Stimulated activated CD8-positive, alpha-beta memory T cell treated with anti-CD3 and anti-CD28 coated beads, Interleukin-2, amount 100 ng/mL, for 1 hour (primary cell): Measurements from ENCODE around the gene BMP8B.

Experiments used
- DNase-seq, 2 donors: peaks; one replicate each; pipeline ENCODE4 v3.0.0-alpha.2; 2020; ENCODE audit warnings: low read depth in 2 of 2

The BMP8B gene

DNA sequence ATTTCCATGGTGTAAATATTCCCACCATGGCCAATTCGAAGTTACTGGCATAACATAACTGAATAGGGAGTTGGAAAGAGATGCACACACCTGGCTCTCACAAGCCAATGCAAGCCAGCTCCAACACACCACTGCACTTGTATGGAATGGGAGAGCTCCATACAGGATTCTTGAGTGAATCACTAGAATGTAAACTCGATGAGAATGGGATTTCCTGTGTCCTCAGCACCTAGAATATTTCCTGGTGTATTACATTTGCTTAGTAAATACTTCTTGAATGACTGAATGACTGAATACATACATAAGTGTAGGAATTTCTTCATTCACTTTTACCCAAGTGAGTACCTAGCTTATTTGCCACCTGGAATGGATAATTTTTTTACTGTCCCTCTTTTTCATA is 66.2 kb downstream of the BMP8B start:
- no peak for DNase-seq

DNA sequence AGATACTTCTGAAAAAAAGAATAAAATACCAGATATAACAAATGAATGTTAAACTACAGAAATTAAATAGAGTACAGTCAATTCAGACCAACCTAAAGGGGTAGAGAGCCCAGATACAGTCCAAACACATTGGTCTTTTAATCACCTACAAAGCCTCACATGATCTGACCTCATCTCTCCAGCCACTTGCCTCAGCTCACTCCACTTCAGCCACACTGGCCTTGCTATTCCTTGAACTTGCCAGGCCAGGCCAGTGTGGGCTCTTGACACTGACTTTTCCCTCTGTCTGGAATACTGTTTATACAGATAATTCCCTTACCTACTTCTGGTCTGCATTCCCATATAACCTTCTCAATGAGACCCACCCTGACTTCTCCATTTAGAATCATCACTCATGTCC is 67.0 kb downstream of the BMP8B start:
- DNase-seq, result no peak

DNA sequence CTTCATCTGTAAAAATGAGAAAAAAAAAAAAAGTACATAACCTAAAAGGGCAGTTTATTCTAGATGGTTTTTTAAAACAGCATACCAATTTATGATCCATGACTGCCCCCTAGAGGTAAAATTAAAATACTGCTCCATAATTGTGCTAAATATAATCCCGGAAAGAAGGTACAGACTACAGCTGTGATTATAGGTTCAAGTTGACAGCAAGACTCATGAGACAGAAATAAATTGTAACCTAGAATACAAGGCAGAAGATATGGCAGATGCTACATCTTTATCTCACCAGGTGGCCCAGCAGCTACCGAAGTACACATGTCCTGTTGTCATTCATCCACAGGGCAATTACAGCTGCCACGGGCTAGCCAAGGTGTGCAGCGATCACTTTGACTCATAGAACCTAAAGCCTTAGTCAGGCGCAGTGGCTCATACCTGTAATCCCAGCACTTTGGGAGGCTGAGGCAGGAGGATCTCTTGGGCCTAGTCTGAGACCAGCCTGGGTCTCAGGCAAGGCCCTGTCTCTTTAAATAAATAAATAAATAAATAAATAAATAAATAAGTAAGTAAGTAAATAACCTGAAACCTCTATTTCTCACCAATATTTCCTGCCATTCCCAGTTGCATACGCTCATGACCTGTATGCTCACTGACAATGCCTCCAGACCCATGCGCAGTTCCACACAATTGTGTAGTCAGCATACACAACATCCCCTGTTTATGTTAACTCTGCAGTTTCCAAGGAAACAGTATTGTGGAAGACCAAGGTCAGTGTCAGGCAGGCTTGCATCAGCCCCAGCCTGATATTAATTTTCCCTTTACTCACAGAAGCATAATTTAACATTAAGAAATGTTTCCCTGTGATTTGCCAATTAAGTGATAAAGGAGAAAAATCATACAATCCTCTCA is 68.3 kb downstream of the BMP8B start:
- DNase-seq, result no peak

DNA sequence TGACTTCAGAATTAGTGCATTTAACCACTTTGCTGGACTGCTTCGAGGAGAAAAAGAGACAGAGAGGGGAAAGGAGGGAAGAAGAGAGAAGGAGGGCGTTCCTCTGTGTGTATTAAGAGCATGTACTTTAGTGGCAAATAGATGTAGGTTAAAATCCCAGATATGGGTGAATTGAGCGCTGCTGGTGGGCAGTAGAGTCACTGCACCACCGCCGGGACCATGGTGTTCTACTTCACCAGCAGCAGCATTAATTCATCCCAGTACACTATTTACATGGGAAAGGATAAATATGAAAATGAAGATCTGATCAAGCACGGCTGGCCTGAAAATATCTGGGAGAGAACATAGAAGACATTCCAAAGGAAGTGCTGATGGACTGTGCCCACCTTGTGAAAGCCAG is 70.9 kb downstream of the BMP8B start:
- no peak for DNase-seq

DNA sequence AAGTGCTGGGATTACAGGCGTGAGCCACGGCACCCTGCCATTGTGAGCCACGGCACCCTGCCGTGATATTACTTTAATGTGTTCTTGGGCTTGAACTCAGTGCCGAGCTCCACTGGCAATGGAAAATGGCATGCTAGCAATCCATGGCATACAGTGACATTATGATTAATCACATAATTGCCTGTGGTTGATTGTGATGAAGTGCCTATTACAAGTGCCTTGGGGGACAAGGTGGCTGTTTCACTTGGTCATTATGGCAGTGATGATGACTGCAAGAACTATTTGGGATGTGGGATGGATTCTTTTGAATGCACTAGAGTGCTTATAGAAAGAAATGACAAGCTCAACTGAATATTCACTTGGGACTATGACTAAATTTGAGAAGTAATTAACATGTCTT is 75.1 kb downstream of the BMP8B start:
- DNase-seq, result no peak

DNA sequence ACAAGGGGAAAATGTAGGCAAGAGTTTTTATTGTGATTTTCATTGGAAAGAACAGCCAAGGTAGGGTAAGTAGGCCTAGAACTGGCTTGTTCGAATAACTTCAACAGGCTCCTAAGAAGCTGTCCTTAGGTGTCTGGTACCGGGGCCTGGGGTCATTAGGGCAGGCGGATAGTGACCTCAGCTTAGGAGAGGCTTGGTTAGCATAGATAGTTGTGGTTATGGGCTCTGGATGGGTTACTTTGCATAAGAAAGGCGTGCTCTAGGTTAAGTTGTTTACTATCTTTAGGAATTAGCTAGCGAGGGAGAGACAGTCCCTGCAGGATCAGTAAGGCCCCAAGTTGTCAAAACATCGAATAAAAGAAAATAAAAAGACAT is 76.7 kb downstream of the BMP8B start:
- no peak for DNase-seq

DNA sequence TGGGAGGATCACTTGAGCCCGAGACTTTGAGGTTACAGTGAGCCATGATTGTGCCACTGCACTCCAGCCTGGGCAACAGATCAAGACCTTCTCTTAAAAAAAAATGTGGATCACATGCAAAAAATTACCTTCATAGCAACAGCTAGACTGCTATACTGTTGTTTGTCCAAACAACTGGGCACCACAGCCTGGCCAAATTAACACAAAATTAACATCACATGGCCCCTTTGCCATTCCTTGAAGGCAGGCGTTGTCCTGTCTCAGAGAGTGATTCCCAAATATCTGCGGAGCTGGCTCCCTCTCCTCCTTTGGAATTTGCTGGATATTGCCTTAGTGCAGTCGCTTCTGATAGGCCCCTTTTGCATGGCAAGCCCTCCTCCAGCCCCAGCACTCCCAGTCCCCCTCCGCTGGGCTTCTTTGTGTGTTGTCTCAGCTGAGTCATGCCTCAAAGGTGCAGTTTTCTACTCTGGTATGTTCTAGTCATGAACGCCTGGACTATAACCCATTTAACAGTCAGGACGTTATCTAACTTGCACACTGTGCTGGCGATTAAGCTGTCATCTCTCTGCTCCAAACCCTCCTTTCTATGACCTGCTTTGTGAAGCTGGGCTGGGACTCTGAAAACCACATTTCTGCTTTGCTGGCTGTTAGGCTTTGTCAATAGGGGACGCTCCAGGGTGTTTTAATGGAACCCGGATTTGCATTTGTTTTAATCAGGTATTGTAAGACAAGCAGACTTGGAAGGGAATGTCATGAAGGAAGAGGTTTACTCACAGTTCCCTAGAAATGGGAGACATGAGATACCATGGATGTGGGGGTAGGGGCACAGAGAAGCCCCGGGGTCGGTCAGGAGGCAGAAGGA is 77.3 kb downstream of the BMP8B start:
- no peak for DNase-seq

DNA sequence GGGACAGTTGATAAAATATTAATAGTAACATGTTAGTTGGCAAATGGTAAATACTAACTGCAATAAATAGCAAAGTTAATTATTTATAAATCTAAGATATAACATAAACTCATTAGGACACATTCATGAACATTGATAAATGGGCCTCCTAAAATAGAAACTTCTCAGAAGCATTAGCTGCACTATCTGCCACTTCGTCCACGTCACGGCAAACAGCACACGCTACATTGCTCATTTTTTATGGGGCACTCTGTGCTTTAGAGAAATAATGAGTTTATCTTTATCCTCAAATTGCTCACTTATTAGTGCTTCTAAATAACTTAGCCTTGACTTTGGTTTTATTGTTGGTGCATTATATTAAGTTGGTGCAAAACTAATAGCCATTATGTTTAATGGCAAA is 81.2 kb downstream of the BMP8B start:
- DNase-seq, result no peak
